Uterus (tissue), 4 donors: ENCODE data around the gene TSEN15. TPM values are rescaled to one million over a fixed set of nuclear protein-coding genes. Genes with fewer than 3 reads are reported as not detected.

Experiments used
- total RNA-seq, 4 donors: library from RNA; depleted of rRNA in 3 of 4; stranded (reverse); fragments of >200 nt in 3 of 4; gene quantifications; one replicate each; pipeline versions ENCODE4 v1.1.0 to v1.2.4, GENCODE V29; 2014 to 2023
- donor health status: DM: yes; HTN: yes; CAD: no.

TSEN15 gene
- total RNA-seq, 4 donors from 2014 or later, result 7.9 to 69.3 (median 29.2) TPM

Other genes with a start within 250 kb of the TSEN15 start
- 10 to 100 TPM in 2 of 4 donors, 1 to 10 TPM in 2; 6.9 to 92.9 (median 16.3) TPM for gene RGL1, start 246.6 kb upstream of the TSEN15 start, total RNA-seq
- 1 to 10 TPM in 3 of 4 donors, not detected in 1; 1.3 to 8.5 (median 2.9) TPM for gene COLGALT2, start 14.0 kb upstream of the TSEN15 start, total RNA-seq